ENCODE measurements around the gene BCL11B.

BCL11B gene

DNA sequence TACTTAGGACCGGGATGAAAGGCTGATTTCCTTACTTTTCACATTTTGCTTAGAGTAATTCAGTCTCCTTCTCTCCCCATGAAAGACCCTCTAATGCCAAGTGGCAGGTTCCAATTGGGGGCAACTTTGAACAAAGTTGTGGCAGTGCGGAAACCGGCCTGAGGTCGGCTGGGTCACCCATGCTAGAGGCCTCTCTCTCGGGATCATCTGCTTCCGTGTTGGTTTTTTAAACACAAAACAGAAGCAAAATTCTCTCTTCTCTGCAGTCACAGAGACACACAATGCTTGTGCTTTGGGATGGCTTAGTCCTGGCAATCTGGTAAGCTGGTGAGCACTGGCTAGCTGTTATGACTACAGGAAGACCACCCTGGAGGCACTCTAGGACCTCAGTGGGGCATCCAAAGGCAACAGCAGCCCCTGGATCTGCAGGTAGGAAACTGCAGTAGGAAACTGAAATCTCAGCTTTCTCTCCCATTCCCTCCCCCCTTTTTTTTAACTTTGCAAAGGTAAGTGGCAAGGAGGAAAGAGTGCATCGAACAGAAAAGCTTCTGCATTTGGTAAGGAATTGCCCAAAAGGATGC is 102.1 kb downstream of the BCL11B start:
- no peak for ATAC-seq
- TF ChIP-seq TOX (CRISPR knock-in tag; IDR thresholded peaks at IDR 0.05; ENCODE audit: borderline replicate concordance): no peak
- TF ChIP-seq ESRRG (CRISPR knock-in tag; IDR thresholded peaks at IDR 0.05): no peak
- TF ChIP-seq TCF4 (CRISPR knock-in tag; IDR thresholded peaks at IDR 0.05; ENCODE audit: borderline replicate concordance): no peak
- no peak for TF ChIP-seq ZFP3 (CRISPR knock-in tag; IDR thresholded peaks at IDR 0.05)
- TF ChIP-seq SNAI2 (CRISPR knock-in tag; IDR thresholded peaks at IDR 0.05): no peak
- TF ChIP-seq ZC3H10 (CRISPR knock-in tag; IDR thresholded peaks at IDR 0.05): no peak
- TF ChIP-seq, protein P1, sequence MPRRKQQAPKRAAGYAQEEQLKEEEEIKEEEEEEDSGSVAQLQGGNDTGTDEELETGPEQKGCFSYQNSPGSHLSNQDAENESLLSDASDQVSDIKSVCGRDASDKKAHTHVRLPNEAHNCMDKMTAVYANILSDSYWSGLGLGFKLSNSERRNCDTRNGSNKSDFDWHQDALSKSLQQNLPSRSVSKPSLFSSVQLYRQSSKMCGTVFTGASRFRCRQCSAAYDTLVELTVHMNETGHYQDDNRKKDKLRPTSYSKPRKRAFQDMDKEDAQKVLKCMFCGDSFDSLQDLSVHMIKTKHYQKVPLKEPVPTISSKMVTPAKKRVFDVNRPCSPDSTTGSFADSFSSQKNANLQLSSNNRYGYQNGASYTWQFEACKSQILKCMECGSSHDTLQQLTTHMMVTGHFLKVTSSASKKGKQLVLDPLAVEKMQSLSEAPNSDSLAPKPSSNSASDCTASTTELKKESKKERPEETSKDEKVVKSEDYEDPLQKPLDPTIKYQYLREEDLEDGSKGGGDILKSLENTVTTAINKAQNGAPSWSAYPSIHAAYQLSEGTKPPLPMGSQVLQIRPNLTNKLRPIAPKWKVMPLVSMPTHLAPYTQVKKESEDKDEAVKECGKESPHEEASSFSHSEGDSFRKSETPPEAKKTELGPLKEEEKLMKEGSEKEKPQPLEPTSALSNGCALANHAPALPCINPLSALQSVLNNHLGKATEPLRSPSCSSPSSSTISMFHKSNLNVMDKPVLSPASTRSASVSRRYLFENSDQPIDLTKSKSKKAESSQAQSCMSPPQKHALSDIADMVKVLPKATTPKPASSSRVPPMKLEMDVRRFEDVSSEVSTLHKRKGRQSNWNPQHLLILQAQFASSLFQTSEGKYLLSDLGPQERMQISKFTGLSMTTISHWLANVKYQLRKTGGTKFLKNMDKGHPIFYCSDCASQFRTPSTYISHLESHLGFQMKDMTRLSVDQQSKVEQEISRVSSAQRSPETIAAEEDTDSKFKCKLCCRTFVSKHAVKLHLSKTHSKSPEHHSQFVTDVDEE (CRISPR knock-in tag; IDR thresholded peaks at IDR 0.05): no peak
- no peak for TF ChIP-seq CREB5 (CRISPR knock-in tag; IDR thresholded peaks at IDR 0.05; ENCODE audit: low read depth)
- no peak for TF ChIP-seq ZFP30 (CRISPR knock-in tag; IDR thresholded peaks at IDR 0.05)
- TF ChIP-seq PATZ1 (CRISPR knock-in tag; IDR thresholded peaks at IDR 0.05; ENCODE audit: borderline replicate concordance): no peak
- TF ChIP-seq, protein P2, sequence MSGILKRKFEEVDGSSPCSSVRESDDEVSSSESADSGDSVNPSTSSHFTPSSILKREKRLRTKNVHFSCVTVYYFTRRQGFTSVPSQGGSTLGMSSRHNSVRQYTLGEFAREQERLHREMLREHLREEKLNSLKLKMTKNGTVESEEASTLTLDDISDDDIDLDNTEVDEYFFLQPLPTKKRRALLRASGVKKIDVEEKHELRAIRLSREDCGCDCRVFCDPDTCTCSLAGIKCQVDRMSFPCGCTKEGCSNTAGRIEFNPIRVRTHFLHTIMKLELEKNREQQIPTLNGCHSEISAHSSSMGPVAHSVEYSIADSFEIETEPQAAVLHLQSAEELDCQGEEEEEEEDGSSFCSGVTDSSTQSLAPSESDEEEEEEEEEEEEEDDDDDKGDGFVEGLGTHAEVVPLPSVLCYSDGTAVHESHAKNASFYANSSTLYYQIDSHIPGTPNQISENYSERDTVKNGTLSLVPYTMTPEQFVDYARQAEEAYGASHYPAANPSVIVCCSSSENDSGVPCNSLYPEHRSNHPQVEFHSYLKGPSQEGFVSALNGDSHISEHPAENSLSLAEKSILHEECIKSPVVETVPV (CRISPR knock-in tag; IDR thresholded peaks at IDR 0.05): no peak
- TF ChIP-seq RARB (CRISPR knock-in tag; IDR thresholded peaks at IDR 0.05): no peak
- no peak for TF ChIP-seq ZNF565 (CRISPR knock-in tag; conservative IDR thresholded peaks at IDR 0.05; ENCODE audit: low read depth)
- TF ChIP-seq BACH2 (CRISPR knock-in tag; IDR thresholded peaks at IDR 0.05; ENCODE audit: borderline replicate concordance): no peak
- no peak for TF ChIP-seq CSDC2 (CRISPR knock-in tag; IDR thresholded peaks at IDR 0.05)
- no peak for TF ChIP-seq GLIS3 (CRISPR knock-in tag; IDR thresholded peaks at IDR 0.05)
- TF ChIP-seq ARNTL (CRISPR knock-in tag; IDR thresholded peaks at IDR 0.05; ENCODE audit: borderline replicate concordance, low read depth): no peak
- TF ChIP-seq ZNF8 (CRISPR knock-in tag; IDR thresholded peaks at IDR 0.05): no peak
- TF ChIP-seq PPARA (CRISPR knock-in tag; IDR thresholded peaks at IDR 0.05; ENCODE audit: borderline replicate concordance): no peak
- TF ChIP-seq OSR1 (CRISPR knock-in tag; IDR thresholded peaks at IDR 0.05): no peak

DNA sequence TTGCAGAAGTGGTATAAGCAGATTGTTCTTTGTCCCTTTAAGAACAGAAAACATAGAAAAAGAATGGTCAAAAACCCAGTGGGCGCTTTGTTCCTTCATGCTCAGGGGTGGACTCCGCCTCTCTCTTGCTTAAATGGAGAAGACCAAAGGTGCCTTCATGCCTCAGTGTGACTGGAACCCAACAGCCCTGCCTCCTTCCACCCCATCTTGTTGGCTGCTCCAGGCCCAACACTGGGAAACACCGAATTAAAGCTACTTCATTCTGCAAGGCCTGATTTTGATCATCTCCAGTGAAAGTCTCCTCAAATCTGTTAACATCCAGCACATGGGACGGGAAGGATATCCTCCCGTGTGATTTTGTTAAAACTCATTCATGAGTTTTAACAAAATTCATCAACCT is 103.7 kb downstream of the BCL11B start:
- TF ChIP-seq PATZ1 (CRISPR knock-in tag; IDR thresholded peaks at IDR 0.05; ENCODE audit: borderline replicate concordance) (no peak), CREB5 (CRISPR knock-in tag; IDR thresholded peaks at IDR 0.05; ENCODE audit: low read depth) (no peak), ZFP30 (CRISPR knock-in tag; IDR thresholded peaks at IDR 0.05) (no peak), TOX (CRISPR knock-in tag; IDR thresholded peaks at IDR 0.05; ENCODE audit: borderline replicate concordance) (no peak), ZC3H10 (CRISPR knock-in tag; IDR thresholded peaks at IDR 0.05) (no peak), ZNF8 (CRISPR knock-in tag; IDR thresholded peaks at IDR 0.05) (no peak), RARB (CRISPR knock-in tag; IDR thresholded peaks at IDR 0.05) (no peak), ESRRG (CRISPR knock-in tag; IDR thresholded peaks at IDR 0.05) (no peak), GLIS3 (CRISPR knock-in tag; IDR thresholded peaks at IDR 0.05) (no peak), PPARA (CRISPR knock-in tag; IDR thresholded peaks at IDR 0.05; ENCODE audit: borderline replicate concordance) (no peak), OSR1 (CRISPR knock-in tag; IDR thresholded peaks at IDR 0.05) (no peak), ZNF565 (CRISPR knock-in tag; conservative IDR thresholded peaks at IDR 0.05; ENCODE audit: low read depth) (no peak), ISL1 (CRISPR knock-in tag; IDR thresholded peaks at IDR 0.05) (no peak)
- TF ChIP-seq, protein P3, sequence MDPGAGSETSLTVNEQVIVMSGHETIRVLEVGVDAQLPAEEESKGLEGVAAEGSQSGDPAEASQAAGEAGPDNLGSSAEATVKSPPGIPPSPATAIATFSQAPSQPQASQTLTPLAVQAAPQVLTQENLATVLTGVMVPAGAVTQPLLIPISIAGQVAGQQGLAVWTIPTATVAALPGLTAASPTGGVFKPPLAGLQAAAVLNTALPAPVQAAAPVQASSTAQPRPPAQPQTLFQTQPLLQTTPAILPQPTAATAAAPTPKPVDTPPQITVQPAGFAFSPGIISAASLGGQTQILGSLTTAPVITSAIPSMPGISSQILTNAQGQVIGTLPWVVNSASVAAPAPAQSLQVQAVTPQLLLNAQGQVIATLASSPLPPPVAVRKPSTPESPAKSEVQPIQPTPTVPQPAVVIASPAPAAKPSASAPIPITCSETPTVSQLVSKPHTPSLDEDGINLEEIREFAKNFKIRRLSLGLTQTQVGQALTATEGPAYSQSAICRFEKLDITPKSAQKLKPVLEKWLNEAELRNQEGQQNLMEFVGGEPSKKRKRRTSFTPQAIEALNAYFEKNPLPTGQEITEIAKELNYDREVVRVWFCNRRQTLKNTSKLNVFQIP (CRISPR knock-in tag; IDR thresholded peaks at IDR 0.05; ENCODE audit: borderline replicate concordance, low read depth): no peak
- TF ChIP-seq, protein P2 (CRISPR knock-in tag; IDR thresholded peaks at IDR 0.05): no peak
- ATAC-seq: no peak
